Mucosa of descending colon (tissue), 3 donors: ENCODE data around the gene MAGEA9B. TPM values are rescaled to one million over a fixed set of nuclear protein-coding genes. Genes with fewer than 3 reads are reported as not detected.

Experiments
- total RNA-seq, 3 donors: library from RNA; stranded (reverse); fragmentation: NEBNext Ultra II Directional in 2 of 3; extraction: Animal tissue kit (Norgen Biotek cat#: 25700) in 2 of 3; gene quantifications; one replicate each; pipeline versions ENCODE4 v1.2.1 to v1.2.4, GENCODE V29; 2021 to 2023
- donor health status: DM: no; HTN: no; CAD: no; lungs with moderate emphysema.
- donor health status: DM: no; HTN: no; CAD: no.
- donor health status: DM: no; HTN: yes; CAD: no.

Gene MAGEA9B
- total RNA-seq, 3 donors from 2014 or later = not detected

Other genes with a start within 250 kb of the MAGEA9B start
- 10 to 100 TPM; 38.7 to 84.3 (median 54.7) TPM for gene IDS, start 82.2 kb downstream of the MAGEA9B start, total RNA-seq
- 10 to 100 TPM; 29.1 to 36.9 (median 34.0) TPM for gene EOLA1, start 46.4 kb downstream of the MAGEA9B start, total RNA-seq
- not detected for gene HSFX3, start 37.5 kb downstream of the MAGEA9B start, total RNA-seq
- 1 to 10 TPM in 1 of 3 donors, under 1 TPM in 1, not detected in 1; 0.36 to 1.1 TPM for gene HSFX2, start 7.9 kb upstream of the MAGEA9B start, total RNA-seq
- gene TMEM185A, start 44.3 kb upstream of the MAGEA9B start, total RNA-seq = 10 to 100 TPM; 14.1 to 26.3 (median 20.4) TPM
- not detected for gene MAGEA11, start 124.6 kb upstream of the MAGEA9B start, total RNA-seq
- 1 to 10 TPM; 1.3 to 2.2 (median 1.8) TPM for gene HSFX1, start 186.6 kb upstream of the MAGEA9B start, total RNA-seq
- gene MAGEA9, start 194.5 kb upstream of the MAGEA9B start, total RNA-seq = not detected